Renal cortex interstitium (tissue), 15 donors: ENCODE data around the gene SPATA31C1. TPM values are rescaled to one million over a fixed set of nuclear protein-coding genes. Genes with fewer than 3 reads are reported as not detected.
A peak's percentile ranks its signal among the peaks of the same experiment; 100 is the strongest.
"Not testable (repeated sequence)": the region's sequence is repeated elsewhere in the genome, so short reads cannot be mapped to it uniquely, and the experiment has no call there.

Source experiments
- DNase-seq, 11 donors: peaks; one replicate each; pipeline ENCODE4 v3.0.0-alpha.2; 2013; ENCODE audit warnings: low read depth in 9 of 11, low spot score in 4 of 11; ENCODE audit errors: extremely low read depth in 1 of 11
- long read RNA-seq, 16 experiments: transcript quantifications; one replicate each; lab custom pipeline, GENCODE V29; 2026
- polyA plus RNA-seq, 3 donors: library from polyadenylated mRNA; unstranded; fragments of 120-200 nt; gene quantifications; one replicate each; pipeline ENCODE4 v1.2.1, GENCODE V29; 2013; ENCODE audit not compliant: insufficient read length in 3 of 3

The SPATA31C1 gene
- polyA plus RNA-seq = under 1 TPM; 0.55 to 0.78 (median 0.71) TPM
- long read RNA-seq, donor 1 = 0 reads
- long read RNA-seq, donor 2 = 0 reads
- long read RNA-seq, donor 3 = 0 reads
- long read RNA-seq, donor 4 = 0 reads
- long read RNA-seq, donor 5 = 0 reads
- long read RNA-seq, donor 6 = 0 reads
- long read RNA-seq, donor 7 = 0 reads
- long read RNA-seq, donor 8 = 0 reads
- long read RNA-seq, donor 9 = 0 reads
- long read RNA-seq, donor 10 = 0 reads
- long read RNA-seq, donor 11 = 0 reads
- long read RNA-seq, donor 12 = 0 reads
- long read RNA-seq, donor 13 = 0 reads
- long read RNA-seq, donor 14 = 0 reads
- long read RNA-seq, donor 15 = 0 reads
- long read RNA-seq, donor 16 = 0 reads

DNA sequence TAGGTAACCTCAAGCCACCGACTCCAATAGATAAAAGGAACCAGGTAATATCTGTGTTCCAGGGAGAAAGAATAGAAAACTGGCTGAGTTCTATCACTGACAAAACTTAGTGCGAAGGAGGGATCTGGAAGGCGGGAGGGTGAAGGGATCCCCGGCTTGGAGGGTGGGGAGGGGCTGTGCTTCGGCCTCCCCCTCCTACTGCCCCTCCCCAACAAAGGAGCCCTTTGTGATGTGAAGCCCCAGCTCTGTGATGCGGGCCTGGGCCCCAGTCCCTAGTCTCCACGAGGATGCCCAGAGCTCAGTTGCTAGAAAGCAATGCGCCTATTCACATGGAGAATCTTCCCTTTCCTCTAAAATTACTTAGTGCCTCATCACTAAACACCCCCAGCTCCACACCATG is at the start of gene SPATA31C1:
SPATA31C1 (plus strand) TSS at position 301 of the 400 bp plus-strand sequence.
- DNase-seq = not testable (repeated sequence)

DNA sequence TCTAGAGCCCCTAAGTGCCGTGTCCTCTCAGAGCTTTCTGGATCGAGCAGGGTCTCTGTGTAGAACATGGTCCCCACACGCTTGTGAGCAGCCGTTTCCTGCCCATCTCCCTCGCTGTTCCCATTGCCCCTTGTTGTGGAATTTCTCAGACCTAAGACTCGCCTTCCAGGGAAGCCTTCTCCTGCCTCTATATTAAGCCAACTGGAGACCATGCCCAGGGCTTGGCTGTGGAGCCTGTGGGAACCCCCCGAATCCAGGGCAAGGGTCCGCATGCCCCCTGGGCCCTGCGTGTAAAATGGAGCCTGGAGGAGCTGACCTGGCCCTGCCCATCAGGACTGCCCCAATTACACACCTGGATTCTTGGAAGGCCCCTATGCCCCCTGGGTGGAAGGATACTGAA is 49.6 kb upstream of the SPATA31C1 start:
- DNase-seq = no peak

GRCh38 chr9:87868635-87869034 is 49.1 kb upstream of the SPATA31C1 start:
- DNase-seq = no peak

DNA sequence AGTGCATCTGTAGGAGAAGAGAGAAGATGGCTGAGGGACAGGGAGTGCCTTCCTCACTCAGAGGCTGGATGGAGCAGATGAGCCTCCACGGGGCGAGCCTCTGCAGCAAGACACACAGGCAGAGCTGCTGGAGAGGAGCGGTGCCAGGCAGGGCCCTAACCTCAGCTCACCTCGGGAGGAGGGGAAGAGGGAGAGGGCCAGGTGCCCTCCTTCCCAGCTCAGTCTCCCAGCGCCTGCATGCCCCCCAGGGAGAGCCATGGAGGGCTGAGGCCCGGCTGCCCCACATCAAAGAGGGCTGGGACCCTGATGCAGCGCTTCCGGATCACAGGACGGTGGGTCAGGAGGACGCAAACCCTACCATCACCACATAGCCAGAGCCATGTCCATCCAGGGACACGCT is 48.7 kb upstream of the SPATA31C1 start:
- no peak for DNase-seq

DNA sequence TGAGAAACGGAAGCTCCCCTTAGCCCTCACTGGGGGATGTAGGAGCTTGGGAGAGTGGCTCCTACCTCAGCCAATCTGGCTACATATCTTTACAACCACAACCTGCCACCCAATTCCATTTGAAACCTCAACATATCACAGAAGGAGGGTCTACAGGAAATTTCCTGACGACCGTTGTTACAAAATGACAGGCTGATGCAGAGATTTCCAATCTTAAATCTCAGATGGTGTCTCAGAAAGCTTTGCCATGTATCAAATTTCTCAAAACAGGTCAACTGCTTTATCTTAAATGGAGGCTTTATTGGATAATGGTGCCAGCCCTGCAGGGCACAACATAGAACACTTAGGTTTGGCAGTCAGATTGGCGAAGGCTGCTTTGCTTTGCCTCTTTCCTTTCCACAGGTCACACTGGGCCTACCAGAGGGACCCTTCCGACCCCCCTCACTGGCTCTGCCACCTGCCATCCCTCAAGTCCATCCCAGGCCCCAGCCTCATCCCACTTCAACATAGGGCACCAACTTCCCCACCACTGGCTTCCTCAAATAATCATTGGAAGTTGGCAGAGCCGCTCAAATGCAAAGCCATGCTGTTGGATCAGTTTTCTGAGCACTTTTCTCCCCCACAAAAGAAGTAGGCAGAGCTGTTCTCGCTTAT is 46.2 kb upstream of the SPATA31C1 start:
- no peak for DNase-seq

DNA sequence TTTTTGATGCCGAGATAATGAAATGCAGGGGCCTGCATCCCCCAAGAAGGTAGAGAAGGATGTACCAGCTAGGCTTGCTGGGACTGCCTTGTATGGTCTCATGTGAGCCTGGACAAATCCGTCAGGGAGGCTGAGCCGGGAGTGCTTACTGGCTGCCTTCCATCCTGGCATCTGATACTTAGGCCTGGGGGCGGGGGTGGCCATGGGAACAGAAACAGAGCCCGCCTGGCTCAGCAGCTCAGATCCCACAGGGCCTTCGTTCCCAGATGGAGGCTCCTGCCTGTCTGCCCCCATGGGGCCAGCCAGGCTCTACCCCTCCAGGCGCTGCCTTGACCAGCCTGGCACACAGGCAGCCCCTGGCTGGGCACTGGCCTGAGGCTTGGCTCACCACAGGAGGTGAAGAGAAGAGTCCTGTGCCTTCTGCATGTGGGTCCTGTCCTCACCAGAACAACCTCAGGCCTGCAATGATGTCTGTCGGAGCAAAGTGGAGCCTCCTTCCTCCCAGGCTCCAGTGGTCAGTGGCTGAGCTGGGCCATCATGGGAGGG is 45.6 kb upstream of the SPATA31C1 start:
- DNase-seq = peak in 3 of 11 donors; percentile 6 to 35 (median 28)

- no peak for DNase-seq
Measured at GRCh38 chr9:87873607-87874303, 44.0 kb upstream of the SPATA31C1 start.

DNA sequence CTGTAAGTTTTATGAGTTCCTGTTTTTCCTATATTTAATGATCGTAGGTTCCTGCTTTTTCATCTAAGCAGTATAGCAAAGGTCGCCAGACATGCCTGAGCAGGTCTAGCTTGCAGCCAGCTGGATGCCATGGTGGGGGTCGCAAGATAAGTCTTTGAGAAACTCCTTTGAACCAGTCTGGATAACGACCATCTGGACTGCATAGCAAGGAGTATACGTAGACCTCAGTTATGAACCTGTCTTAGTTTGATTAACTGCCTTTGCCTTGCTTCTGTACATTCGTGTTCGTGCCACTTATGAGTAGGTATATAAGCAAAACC is 43.5 kb upstream of the SPATA31C1 start:
- peak in 5 of 11 donors; percentile 17 to 65 (median 35) for DNase-seq

DNA sequence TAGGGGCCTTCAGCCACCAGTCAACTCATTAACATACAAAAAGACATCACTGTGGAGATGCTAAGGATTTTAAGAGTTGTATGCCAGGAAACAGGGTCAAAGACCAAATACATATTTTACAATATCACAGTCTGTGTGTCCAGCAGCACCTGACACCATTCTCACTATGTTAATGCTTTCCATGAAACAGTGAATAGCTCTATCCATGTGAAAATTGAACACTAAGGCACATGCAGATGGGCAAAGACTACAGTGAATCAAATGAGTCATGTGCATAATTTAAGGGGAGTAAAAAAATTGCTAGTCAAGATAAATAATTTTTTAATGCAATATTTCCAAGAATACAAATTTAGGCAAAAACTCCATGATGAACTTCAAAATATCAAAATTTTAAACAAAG is 42.7 kb upstream of the SPATA31C1 start:
- no peak for DNase-seq

DNA sequence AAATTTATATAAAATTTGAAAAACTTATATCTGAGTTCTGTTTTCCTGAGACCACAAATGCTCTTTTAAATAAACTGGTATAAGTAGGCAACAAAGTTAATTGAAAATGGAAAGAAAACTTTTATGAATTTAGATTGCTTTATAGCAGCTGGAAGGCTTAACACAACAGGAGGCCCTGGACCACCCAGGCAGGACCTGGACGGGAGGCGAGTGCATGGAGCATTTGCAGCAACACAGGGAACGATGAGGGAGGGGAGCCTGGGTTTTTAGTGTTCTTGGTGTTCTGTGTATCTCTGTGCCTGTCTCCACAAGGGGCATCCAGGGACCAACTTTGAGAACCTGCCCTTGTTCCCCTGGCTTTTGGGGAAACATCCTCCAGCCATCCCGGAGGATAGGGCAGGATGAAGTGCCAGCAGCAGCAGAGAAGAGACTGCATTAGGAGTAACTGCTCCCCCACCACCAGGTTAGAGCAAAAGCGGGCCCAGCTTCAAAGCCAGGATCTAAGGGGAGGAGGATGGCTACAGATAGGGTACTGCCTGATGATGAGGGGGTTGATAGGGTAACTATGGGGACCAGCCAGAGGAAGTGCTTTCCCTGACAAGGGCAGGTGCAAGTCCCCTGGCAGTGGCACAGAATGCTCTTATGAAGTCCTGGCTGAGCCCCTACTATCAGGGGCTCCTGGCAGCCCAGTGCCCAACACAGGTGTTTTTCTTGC is 41.8 kb upstream of the SPATA31C1 start:
- peak in 1 of 11 donors; percentile 24 for DNase-seq

GRCh38 chr9:87876708-87877107 is 41.1 kb upstream of the SPATA31C1 start:
- no peak for DNase-seq

DNA sequence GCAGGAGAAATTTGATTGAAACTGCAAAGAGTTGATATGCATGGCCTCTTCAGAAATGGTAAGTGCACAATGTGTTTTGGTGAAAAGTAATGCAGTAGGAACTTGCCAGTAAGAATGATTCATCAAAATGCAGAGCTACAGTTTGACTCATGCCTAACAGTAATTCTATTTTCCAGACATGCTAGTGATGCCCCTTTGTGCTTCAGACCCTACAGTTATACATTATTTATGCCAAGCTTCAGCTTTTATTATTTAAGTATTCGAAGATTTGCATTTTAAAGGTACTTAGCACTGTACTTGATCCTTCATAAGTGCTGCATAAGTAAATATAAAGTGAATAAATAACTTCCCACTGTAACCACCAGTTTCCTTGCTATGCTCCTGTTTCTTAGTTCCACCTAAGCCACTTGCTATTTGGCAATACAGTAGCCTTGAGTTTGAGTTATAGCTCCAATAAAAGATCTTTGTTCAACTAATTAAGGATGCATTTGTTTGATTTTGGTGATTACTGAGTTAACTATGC is 38.7 kb upstream of the SPATA31C1 start:
- DNase-seq = no peak

GRCh38 chr9:87880116-87880515 is 37.6 kb upstream of the SPATA31C1 start:
- DNase-seq = no peak

DNA sequence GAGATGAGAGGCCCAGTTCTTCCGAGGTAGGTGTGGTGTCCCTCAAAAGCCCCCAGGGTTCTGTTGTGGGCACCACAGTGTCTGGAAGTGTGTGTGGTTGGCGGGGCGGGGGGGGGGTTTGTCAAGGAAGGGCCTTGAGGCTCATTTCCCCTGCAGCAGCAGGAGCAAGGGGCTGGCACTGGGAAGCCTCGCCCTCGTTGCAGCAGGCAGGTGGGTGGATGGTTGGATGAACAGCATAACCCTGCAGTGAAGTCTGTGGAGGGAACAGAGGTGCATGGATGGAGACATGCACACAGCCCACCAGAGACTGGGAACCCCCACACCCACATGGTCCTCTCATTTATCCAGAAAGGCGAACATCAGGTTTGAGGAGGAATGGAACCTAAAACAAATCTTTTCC is 37.1 kb upstream of the SPATA31C1 start:
- no peak for DNase-seq

DNA sequence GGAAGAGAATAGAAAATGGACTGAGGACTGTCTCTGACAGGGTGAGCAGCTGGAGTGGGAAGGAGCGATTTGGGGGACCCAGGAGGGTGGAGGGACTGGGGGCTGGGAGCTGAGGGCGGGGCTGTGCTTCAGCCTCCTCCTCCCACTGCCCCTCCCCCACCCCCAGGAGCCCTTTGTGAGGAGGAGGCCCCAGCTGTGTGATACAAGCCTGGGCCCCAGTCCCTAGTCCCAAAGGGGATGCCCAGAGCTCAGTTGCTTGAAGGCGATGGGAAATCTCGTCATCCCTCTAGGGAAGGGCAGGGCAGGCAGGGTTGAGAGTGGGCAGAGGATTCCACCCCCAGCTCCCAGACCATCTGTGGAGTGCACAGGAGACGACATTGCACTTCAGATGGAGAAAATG is 35.1 kb upstream of the SPATA31C1 start, which contains the start of gene SPATA31E1:
SPATA31E1 (plus strand) TSS at position 251 of the 400 bp plus-strand sequence; CDS start at position 266, 15 bp downstream.
- DNase-seq = no peak

DNA sequence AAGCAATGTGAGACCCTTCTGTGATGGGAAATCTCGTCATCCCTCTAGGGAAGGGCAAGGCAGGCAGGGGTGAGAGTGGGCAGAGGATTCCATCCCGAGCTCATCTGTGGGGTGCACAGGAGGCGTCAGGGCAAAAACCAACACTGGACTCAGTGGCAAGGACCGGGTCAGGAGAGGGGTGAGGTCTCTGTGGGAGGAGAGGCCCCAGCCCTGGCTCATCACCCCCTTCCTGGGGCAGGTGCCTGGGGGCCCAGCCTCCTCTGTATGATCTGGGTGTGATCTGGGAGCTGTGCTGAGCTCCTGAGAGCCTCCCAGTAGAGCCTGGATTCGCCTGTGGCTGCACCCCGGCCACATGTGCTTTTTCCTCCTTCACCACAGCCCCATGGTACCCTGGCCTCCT is 34.5 kb upstream of the SPATA31C1 start:
- DNase-seq = no peak

DNA sequence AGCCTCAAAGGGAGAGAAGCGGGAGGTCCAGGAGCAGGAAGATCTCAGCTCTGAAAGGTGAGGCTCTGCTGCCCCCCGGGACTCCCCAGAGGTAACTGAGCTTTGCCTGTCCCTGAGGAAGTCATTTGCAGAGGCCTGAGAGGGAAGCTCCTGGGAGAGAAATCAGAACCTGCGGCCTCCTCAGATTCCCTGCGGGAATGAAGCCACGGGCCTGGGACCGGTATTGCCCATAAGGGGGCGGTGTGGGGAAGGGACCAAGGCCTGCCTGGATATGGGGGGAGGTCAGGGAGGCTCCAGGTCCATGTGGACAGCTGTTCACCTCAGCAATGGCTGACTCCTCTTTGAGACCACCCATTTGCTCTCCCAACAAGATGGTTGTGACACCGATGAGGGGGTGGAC is 33.8 kb upstream of the SPATA31C1 start:
- no peak for DNase-seq

GRCh38 chr9:87884578-87885459 is 32.9 kb upstream of the SPATA31C1 start:
- DNase-seq = no peak
